Parathyroid adenoma (tissue), 2 donors: ENCODE results near the gene TAL1.
"Not testable (repeated sequence)": the region's sequence is repeated elsewhere in the genome, so short reads cannot be mapped to it uniquely, and the experiment has no call there.

ENCODE experiments used
- H2AFZ ChIP-seq: fragments of 300-600 bp; sonication (generic); one replicate; pipeline ENCODE4 v1.7.0; 2017; ENCODE audit warnings: antibody characterized with exemption, mild to moderate bottlenecking
- H3K27ac ChIP-seq: fragments of 300-600 bp; sonication (generic); one replicate; pipeline ENCODE4 v1.7.0; 2017
- H3K27me3 ChIP-seq: fragments of 300-600 bp; sonication (generic); one replicate; pipeline ENCODE4 v1.7.0; 2017; ENCODE audit warnings: low read length; ENCODE audit not compliant: control insufficient read depth, insufficient read depth
- H3K36me3 ChIP-seq: fragments of 300-600 bp; sonication (generic); one replicate; pipeline ENCODE4 v1.7.0; 2017; ENCODE audit warnings: low read length; ENCODE audit not compliant: control insufficient read depth, insufficient read depth
- H3K4me1 ChIP-seq: fragments of 300-600 bp; sonication (generic); one replicate; pipeline ENCODE4 v1.7.0; 2017; ENCODE audit warnings: control low read depth
- H3K4me2 ChIP-seq: fragments of 300-600 bp; sonication (generic); one replicate; pipeline ENCODE4 v1.7.0; 2017; ENCODE audit warnings: low read length
- H3K4me3 ChIP-seq: fragments of 300-600 bp; sonication (generic); one replicate; pipeline ENCODE4 v1.7.0; 2017; ENCODE audit warnings: low read depth, low read length
- H3K79me2 ChIP-seq: fragments of 300-600 bp; sonication (generic); one replicate; pipeline ENCODE4 v1.7.0; 2017; ENCODE audit warnings: control low read depth
- H3K9ac ChIP-seq: fragments of 300-600 bp; sonication (generic); one replicate; pipeline ENCODE4 v1.7.0; 2017; ENCODE audit warnings: mild to moderate bottlenecking
- H3K9me3 ChIP-seq: fragments of 300-600 bp; sonication (generic); one replicate; pipeline ENCODE4 v1.7.0; 2017; ENCODE audit warnings: low read length; ENCODE audit not compliant: control insufficient read depth
- CTCF ChIP-seq: fragments of 300-600 bp; sonication (generic); IDR thresholded peaks from one replicate; pipeline ENCODE4 v1.7.0; 2017; ENCODE audit warnings: antibody characterized with exemption, mild to moderate bottlenecking
- donor health status: primary hyperparathyroidism.

Gene TAL1

GRCh38 chr1:47194311-47194710 is 37.7 kb downstream of the TAL1 start:
- Histone ChIP-seq H3K27me3 (no peaks in the 10 kb centered on the region), H3K36me3 (no peaks in the 10 kb centered on the region), H3K4me1 (no peaks in the 10 kb centered on the region), H3K4me2 (no peak overlapping the region), H2AFZ (no peak overlapping the region), H3K27ac (no peak overlapping the region), H3K79me2 (no peaks in the 10 kb centered on the region), H3K9ac (no peak overlapping the region), H3K4me3 (no peak overlapping the region), H3K9me3 (no peaks in the 10 kb centered on the region)
- TF ChIP-seq CTCF: no peak

- H3K4me1 ChIP-seq, H3K27me3 ChIP-seq, H3K9ac ChIP-seq, H3K9me3 ChIP-seq, H3K27ac ChIP-seq, H2AFZ ChIP-seq, H3K79me2 ChIP-seq, H3K36me3 ChIP-seq, H3K4me2 ChIP-seq, H3K4me3 ChIP-seq: not testable (repeated sequence)
Observed at GRCh38 chr1:47193496-47193895, 38.5 kb downstream of the TAL1 start.

DNA sequence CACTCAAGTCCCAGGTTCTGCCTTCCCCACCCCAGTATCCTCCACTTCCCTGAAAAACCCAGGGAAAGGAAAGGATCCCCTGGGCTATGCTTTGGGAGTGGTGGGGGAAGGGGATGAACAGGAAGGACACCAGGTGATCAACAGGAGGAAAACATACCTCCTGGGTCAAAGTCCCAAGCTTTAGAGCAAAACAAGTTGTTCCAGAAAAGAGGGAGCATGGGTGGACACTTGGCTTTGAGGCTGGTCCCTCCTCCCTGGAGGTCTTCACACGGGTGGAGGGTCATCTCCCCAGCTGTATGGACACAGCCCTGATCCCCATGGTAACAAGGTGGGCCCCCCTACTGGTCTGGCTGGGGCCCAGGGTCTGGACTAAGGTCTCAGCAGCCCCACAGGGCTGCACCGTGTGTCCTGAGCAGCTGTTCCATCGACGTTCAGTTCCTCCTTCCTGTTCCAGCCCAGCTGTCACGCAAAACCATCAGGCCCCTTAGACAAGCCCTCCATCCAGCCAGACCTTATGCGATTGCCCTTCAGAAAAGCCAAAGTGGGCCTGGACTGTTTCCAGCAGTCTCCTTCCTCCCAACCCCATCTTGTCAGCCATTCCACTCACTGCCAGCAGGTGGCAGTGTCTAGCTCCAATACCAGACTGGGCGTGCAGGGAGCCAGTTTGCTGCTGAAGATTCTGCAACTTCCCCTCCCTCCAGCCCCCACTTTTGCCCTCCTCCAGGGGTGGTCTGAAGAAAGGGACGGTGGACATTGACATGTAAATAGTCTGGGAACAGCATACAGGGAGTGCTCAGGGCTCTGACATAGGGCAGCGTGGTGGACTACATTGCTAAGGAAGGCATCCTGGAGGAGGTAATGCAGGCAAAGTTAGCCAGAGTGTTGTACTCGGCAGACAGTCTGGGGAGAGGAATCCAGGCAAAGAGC is 39.3 kb downstream of the TAL1 start:
- Histone ChIP-seq H3K9me3 (no peaks in the 10 kb centered on the region), H3K27me3 (no peaks in the 10 kb centered on the region), H3K79me2 (no peaks in the 10 kb centered on the region), H3K9ac (no peak overlapping the region), H3K4me3 (no peak overlapping the region), H3K4me2 (no peak overlapping the region), H2AFZ (no peak overlapping the region), H3K27ac (no peak overlapping the region), H3K36me3 (no peaks in the 10 kb centered on the region), H3K4me1 (no peaks in the 10 kb centered on the region)
- peak; percentile 79 for TF ChIP-seq CTCF

DNA sequence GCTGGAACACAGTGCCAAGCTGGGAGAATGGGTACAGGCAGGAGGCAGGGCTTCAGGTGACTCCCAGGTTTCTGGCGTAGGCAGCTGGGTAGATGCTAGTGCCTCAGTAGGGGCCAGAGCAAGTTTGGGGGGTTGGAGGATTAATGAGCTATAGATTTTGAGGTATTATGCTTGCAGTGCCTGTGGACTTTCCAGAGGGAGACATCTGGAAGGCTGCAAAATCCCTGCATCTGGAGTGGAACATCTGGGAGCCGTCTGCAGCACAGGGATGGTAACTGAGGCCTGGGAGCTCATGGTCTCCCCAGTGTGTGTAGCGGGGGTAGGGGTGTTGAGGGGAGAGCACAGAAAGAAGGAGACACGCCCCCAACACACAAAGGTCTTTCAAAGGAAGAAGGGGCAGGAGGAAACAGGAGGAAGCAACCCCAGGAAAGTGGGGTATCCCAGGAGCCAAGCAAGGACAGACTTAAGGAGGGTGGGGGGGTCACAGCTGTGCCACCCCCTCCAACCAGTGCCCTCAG is 40.0 kb downstream of the TAL1 start:
- H3K9ac ChIP-seq: no peak overlapping the region
- H3K4me3 ChIP-seq: no peak overlapping the region
- no peaks in the 10 kb centered on the region for H3K27me3 ChIP-seq
- H3K4me1 ChIP-seq: no peaks in the 10 kb centered on the region
- H3K4me2 ChIP-seq: no peak overlapping the region
- no peak overlapping the region for H3K27ac ChIP-seq
- no peaks in the 10 kb centered on the region for H3K79me2 ChIP-seq
- no peak for TF ChIP-seq CTCF
- H3K9me3 ChIP-seq: no peaks in the 10 kb centered on the region
- no peak overlapping the region for H2AFZ ChIP-seq
- no peaks in the 10 kb centered on the region for H3K36me3 ChIP-seq

GRCh38 chr1:47190857-47191256 is 41.2 kb downstream of the TAL1 start:
- Histone ChIP-seq H3K9me3 (no peaks in the 10 kb centered on the region), H3K27me3 (no peaks in the 10 kb centered on the region), H3K9ac (no peak overlapping the region), H3K27ac (no peak overlapping the region), H3K4me1 (no peaks in the 10 kb centered on the region), H3K4me3 (no peak overlapping the region), H3K36me3 (no peaks in the 10 kb centered on the region), H2AFZ (no peak overlapping the region), H3K4me2 (no peak overlapping the region), H3K79me2 (no peaks in the 10 kb centered on the region)
- TF ChIP-seq CTCF: no peak
